ENCODE measurements around the gene TLN1.

Gene TLN1

GRCh38 chr9:35749515-35750255 is 17.7 kb upstream of the TLN1 start:
- peak; percentile 82 for DNase-seq

- DNase-seq = peak; percentile 91
These were observed 17.0 kb upstream of the TLN1 start, which contains the start of the genes GBA2 and RGP1 for GRCh38 chr9:35748858-35749514. GBA2 (minus strand) TSS chr9:35749228; CDS start chr9:35748704, 524 bp downstream. RGP1 (plus strand) TSS chr9:35749287; CDS start chr9:35749756, 469 bp downstream.

- peak; percentile 66 for DNase-seq
These were observed 16.4 kb upstream of the TLN1 start for GRCh38 chr9:35748242-35748857.

DNA sequence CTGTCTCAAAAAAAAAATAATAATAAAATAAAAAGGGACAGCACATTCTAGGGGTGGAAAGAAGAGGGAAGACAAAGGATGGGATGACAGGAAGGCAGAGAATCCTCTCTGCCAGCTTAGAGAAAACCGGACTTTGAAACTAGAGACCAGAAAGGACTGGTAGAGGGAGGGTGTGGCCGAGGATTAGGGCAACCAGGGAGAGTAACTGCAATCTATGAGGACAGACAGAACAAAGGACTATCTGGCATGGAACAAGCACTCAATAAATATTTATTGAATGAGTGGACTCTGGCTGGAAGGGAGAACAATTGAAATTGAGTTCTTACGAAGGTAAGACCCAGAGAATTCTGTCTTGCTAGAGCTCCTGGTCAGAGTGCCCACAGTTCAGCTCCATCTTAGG is 14.6 kb upstream of the TLN1 start:
- no peak for DNase-seq

DNA sequence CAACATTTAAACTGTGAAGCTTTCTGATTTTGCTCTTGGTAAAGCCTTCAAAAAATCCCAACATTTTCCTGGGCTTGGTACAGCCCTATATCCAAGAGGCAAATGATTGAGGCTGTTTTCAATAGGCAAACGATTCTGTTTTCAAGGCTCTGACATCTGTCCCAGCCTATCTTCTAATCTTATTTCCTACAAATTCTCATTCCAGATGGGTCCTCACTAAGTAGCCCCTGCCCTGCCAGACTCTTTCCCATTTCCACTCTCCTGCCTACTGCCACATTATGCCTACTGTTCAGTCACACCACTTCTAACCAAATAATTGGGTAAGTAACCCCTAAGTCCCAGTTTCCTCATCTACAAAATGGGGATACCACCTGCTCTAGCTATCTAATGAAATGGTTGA is 13.6 kb upstream of the TLN1 start:
- DNase-seq = no peak

- no peak for DNase-seq
These were observed 12.0 kb upstream of the TLN1 start for GRCh38 chr9:35743880-35744518.

GRCh38 chr9:35743452-35743851 is 11.5 kb upstream of the TLN1 start:
- no peak for DNase-seq

GRCh38 chr9:35741740-35742139 is 9.7 kb upstream of the TLN1 start:
- no peak for DNase-seq

DNA sequence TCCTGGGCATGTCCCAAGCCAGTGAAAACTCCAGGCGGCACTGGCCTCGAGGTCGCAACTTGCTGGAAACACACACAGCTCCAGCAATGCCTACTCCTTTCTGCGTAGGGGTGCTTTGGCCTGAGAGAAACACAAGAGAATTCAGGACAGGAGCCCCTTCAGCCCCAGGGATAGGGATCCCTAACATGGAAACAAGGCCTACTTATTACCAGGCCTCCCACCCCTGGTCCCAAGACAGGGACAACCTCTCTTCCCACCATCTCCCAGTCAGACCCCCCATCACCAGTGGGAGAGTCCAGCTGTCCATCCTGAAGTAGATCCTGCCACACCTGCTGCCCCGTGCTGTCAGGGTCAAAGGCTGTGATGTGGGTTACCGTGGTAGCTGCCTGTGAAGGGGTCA is 8.2 kb upstream of the TLN1 start:
- DNase-seq = no peak

DNA sequence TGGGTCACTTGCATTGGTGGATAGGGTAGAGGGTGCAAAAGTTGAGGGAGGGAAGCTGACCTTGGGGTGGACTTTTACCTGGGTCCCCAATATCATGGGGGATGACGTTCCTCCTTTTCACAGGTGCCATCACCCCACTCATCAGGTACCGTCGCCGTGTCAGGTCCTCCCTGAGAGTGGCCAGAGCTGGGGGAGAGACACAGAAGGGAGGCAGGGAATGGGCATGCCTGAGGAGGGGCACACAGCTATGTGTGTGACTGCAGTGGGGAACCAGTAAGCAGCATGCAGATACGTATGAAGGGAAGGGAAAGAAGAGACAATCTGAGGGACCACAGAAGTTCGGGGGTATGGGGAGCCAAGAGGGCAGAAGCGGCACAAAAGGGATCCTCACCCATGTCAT is 6.9 kb upstream of the TLN1 start:
- DNase-seq = no peak

- no peak for DNase-seq
These were observed 6.2 kb upstream of the TLN1 start for GRCh38 chr9:35738186-35738585.

DNA sequence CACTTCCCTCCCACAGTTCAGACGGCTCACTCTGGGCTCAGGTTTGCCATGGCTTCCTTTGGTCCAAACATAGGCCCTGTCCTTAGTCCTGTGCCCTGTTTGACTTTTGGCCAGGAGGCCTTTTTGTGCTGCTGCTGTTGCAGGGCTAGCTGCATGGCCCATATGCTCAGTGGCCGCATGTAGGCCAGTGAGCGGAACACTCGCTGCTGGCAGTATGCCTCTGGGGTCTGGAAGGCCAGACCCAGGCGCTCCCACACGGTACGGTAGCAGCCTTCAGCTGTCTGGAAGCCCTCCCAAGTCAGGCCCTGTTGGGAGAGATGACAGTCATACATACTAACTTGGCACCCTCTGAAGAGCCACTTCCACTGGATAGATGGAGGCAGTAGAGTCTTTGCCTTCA is 5.1 kb upstream of the TLN1 start:
- no peak for DNase-seq

GRCh38 chr9:35736201-35736633 is 4.2 kb upstream of the TLN1 start:
- peak; percentile 84 for DNase-seq

DNA sequence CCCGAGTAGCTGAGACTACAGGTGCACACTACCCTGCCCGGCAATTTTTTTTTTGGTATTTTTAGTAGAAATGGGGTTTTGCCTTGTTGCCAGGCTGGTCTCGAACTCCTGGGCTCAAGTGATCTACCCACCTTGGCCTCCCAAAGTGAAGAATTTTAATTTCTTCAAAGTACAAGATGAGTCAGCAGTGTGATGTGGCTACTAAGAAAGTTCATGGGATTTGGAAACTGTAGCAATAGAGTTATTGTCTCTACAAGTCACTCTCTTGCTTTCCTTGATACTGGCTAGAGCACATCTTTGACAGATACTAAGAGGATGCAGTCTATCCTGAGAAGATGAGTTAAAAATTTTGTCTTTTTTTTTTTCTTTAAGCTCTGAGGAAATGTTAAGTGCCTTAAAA is 2.1 kb upstream of the TLN1 start:
- DNase-seq = no peak

DNA sequence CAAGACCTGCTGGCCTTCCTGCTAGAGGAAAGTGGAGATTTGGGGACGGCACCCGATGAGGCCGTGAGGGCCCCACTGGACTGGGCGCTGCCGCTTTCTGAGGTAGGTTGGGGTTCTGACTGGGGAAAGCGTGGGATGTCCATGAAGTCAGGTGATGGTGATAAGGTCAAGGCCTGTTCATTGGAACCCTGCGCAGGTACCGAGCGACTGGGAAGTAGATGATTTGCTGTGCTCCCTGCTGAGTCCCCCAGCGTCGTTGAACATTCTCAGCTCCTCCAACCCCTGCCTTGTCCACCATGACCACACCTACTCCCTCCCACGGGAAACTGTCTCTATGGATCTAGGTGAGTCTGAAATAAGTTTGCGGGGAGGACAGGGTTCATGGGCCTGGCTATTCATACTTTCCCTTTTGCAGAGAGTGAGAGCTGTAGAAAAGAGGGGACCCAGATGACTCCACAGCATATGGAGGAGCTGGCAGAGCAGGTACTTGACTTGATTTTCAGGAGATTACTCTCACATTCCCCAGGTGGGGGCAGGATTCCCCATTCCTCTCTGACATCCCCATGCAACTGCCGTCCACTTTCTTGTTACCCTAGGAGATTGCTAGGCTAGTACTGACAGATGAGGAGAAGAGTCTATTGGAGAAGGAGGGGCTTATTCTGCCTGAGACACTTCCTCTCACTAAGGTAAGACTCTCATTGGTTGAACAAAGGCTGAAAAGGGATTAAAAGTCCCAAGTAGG is 976 bp upstream of the TLN1 start:
- no peak for DNase-seq

DNA sequence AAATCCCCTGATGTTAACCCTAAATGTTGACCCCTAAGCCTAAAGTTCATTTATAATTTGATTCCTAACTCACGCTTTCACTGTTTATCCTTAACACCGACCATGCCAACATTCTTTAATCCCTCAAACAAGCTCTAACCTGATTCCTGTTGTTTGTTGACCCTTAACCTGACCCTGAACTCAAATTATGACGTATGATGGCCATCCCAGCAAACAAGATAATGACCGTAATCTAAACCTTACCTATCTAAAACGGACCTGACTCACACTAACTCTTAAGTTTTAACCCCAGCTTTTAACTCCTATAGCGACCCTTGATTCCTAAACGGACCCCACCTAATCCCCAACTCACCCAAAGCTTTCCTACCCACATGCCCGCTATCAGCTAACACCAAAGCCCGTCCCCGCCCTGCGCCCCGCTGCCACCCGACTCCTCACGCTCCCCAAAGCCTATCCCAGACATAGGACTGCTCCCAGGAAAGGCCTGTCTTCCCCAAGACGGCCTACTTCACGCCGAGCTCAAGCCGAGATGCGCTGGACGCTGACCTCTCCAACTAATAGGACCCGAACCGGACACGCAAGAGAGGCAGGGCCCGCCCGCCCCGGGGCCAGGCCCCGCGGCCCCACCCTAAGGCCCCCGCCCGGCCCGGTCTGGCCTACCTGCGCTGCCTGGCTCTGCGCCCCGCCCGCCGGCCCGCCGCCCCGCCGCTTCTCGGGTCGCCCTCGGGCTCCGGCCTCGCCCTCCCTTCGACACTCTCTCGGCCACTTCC is 395 bp downstream of the TLN1 start:
- no peak for DNase-seq

DNA sequence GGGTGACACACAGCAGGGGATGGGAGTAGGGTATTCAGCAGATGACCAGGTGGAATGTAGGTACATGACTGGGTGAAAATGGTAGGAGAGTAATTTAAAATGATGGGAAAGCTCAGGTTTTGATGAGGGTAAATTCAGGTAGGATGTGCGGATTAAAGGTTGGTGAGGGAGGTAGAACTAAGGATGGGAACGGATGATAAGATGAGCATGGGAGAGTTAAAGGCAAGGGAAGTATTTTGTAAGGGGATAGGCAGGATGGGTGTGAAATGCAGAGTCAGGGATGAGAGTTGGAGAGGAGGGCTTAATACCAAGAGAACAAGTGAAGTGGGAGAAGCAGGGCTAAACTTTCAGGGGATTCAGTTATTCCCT is 1.5 kb downstream of the TLN1 start:
- no peak for DNase-seq

DNA sequence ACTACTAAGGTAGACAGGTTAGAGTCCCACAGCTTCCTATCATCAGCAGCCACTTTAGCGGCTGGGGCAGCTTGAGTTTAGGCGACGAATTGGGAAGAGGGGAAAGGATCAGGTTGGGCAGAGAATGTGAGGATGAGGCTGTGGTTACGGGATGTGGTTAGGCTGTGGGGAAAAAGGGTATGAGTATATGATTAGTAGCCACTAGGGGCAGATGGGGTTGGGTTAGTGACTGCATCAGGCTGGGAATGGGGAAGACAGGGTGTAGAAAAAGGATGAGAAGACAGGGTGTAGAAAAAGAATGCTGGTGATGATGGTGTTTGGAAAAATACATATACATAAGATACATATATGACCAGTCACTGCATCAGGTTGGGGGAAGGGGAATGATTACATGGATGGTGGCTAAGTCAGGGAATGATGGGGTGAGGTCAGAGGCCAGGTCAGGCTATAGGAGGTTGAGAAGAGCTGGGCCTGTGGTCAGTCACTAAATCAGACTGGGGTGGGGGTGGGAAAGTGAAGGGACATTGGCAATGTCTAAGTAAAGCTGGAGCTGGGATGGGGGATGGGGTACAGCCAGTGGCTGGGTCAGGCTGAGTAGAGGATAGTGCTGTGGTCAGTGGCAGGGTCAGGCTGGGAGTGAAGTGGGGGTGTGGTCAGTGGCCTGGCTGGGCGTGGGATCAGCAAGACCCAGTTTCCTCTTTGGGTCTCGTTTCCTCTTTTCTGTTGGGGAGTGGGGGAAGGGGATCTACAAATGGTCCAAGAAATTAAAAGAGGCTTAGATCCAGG is 2.1 kb downstream of the TLN1 start:
- peak; percentile 65 for DNase-seq

GRCh38 chr9:35729101-35729500 is 2.9 kb downstream of the TLN1 start:
- DNase-seq = no peak

DNA sequence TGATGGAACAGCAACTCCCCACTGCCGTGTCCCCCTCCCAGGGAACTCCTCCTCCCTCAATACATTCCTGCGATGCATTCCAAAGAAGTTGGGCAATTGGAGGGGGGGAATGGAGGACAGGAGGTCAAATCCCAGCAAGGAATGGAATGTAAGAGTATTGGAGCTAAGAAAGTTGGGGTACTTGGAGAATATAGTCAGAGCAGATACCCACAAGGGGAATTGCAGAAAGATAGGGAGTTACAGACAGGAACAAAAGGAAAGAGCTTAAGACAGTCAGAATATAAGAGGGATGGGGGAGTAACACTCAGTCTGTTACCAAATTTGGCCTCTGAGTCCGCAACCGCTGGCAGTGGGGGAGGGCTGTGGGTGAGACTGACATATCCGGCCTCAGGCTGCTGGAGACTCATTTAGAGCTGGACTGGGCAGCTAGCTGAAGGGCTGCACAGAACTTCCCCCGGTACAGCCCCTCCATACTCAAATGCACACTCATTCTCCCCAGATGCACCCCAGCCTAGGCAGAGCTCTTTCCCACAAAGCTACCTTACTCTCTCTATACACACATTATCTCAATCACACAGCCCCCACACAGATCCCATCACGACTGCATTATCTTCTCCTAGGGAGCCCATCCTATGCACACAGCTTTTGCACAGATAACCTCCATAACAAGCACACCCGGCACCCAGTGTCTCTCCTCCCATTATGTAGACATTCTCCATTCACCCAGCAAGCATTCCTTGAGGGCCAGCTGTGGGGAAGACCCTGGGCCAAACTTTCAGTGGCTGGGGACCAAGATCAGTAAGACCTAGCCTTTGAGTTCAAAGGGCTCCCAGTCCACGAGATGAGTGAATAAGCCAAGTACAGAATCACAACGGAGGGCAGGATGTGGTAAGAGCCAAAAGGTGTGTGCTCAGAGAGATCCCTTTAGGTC is 3.7 kb downstream of the TLN1 start:
- DNase-seq = peak; percentile 75

Data from activated effector memory CD4-positive, alpha-beta T cell treated with anti-CD3 and anti-CD28 coated beads, Interleukin-2, amount 50 U/mL, for 16 hours (primary cell).